GM18511 (cell line): ENCODE results near the gene NUP98.

Source experiments
- ATAC-seq: cut with Tn5 transposase; IDR thresholded peaks from one replicate; pipeline ENCODE4 v1.9.1; 2021; ENCODE audit warnings: mild to moderate bottlenecking, moderate library complexity; ENCODE audit not compliant: unreplicated experiment

Gene NUP98

GRCh38 chr11:3797329-3798090, at the start of gene NUP98:
TSS of gene NUP98 (minus strand) at chr11:3797554. CDS start at chr11:3782117, 15,437 bp downstream.
- ATAC-seq: peak; percentile 96

DNA sequence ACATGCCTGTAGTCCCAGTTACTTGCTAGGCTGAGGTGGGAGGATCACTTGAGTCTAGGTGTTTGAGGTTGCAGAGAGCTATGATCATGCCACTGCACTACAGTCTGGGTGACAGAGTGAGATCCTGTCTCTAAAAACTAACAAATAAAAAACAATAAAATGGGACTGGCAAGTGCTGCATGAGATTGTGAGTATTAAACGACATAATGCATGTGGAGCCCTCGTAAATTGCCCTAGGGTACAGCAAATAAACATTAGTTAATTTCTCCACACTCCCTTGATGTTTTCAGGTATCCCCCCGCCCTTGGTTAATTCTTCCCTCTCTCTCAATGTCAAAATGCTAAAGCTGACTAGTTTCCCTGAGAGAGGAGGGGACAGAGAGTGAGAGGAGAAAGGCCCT, 48.3 kb upstream of the NUP98 start:
- ATAC-seq: no peak

DNA sequence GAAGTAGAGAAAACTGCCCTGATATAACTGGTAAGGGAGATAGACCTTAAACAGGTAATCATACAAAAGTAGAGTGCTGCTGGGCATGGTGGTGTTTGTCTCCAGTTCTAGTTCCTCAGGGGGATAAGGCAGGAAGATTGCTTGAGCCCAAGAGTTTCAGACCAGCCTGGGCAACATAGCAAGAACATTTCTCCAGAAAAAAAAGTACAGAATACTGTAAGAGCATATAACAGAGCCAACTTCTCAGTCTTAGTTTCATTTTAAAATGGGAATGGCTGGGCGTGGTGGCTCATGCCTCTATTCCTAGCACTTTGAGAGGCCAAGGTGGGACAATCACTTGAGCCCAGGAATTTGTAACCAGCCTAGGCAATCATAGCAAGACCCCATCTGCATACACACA, 47.9 kb upstream of the NUP98 start:
- no peak for ATAC-seq

DNA sequence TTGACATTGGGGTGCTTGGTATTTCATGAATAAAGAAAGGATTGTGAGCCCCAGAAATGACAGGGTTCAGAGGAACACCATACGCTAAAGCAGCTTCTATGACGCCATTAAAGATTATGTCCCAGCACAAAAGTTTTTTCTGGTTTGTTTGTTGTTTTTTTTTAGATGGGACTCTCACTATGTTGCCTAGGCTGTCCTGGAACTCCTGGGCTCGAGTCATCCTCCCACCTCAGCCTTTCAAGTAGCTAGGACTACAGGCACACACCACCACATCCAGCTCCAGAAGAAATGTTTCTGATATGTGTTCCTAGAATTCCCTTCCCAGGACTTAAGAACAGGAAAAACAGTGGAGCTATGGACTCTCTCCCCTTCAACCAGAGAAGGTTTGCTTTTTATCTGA, 46.0 kb upstream of the NUP98 start:
- ATAC-seq: no peak

- peak; percentile 57 for ATAC-seq
Measured at GRCh38 chr11:3841426-3842350, 44.3 kb upstream of the NUP98 start.

- ATAC-seq: peak; percentile 52
Measured at GRCh38 chr11:3840870-3841425, 43.6 kb upstream of the NUP98 start, which contains the start of gene RHOG. TSS of gene RHOG (minus strand) at chr11:3840959. CDS start at chr11:3828138, 12,821 bp downstream.

DNA sequence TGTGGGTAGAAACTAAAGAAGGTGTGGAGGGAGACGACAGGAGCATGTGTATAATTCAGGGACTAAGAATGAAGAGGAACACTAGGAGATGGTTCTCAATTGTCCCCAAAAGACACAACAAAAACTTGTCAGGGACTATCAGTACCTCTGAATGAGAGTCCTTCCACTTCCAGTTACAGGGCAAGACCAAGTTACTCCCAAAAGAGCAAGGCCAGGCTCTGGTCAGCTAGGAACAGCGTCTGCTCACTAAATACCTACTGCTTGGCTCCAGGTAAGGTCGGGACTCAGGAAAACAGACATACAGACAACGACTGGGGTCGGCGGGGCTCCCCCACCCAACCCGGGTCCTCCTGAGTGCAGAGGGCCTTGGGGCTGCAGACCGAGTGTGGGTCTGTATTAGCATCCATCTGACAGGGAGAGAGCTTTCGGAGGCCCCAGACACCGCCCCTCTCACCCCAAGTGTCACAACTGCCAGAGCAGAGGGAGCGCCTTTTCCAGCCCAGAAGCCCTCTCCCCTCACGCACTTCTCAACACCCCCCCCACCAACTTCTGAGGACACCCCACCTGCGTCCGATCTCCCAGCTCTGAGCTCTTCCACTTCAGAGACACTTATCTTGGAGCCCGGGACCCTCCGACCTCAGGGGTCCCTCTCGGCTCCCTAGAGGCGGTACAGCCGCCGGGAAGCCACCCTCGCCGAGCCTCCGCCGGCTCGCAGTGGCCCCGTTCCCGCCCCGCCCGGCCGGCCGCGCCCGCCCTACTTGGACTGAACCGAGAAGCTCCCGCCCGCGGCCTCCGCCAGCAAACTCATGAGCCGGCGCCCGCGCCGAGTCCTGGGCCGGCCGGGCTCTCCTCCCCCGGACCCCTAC, 42.9 kb upstream of the NUP98 start:
- no peak for ATAC-seq

- ATAC-seq: no peak
Measured at GRCh38 chr11:3838504-3838903, 41.1 kb upstream of the NUP98 start.

DNA sequence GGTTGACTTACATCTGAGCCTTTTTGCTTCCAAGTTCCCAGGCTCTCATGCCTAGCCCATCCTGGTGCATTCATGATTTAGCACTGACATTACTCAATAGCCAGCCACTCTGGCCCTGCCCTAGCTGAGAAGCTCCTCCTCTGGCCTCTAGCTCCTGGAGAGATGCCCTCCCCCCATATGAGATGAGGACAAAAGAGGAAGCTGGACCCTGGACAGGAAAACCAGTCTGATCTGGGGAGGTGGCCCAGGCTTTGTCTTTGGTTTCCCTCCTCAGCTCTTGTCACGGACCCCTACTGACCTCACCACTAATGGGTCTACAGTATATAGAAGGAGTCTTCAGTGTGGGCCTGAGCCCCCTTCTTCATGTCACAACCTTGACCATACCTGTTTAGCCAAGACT, 40.4 kb upstream of the NUP98 start:
- ATAC-seq: no peak

- ATAC-seq: no peak
Measured at GRCh38 chr11:3836903-3837302, 39.5 kb upstream of the NUP98 start.

- no peak for ATAC-seq
Measured at GRCh38 chr11:3835751-3836150, 38.4 kb upstream of the NUP98 start.

DNA sequence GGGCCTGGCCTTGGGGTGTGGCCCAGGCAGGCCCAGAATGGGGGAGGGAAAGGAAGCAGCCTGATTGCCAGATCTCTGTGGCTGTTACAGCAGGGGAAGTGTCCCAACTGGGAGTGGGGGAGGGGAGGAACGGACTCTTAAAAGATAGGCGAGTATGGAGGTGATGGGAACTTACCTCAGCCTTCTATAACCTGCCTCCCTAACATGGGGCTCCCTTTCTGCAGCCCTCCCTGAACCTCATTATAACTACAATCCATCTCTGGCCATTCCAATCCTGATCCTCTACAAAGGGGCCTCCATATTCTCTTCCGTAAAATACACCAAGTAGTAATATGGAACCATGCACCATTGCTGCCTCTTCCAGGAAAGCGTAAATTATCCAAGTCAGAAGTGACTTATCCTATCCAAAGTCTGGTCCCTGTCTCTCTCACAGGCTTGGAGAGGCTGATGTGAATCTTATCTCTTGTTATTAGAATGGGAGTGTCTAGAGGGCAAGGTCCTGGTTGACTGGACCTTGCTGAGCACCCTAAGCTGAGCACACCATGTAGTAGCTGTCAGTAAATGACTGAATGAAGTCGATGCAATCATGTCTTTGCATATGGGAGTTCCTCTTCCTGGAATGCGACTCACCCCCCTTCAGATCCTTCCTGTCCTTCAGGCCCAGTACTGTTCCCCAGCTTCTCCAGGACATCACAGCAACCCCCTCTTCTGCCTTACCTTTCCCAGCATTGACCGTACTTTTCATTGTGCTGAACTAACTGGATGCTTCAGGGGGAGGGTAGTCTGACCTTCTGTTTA, 37.5 kb upstream of the NUP98 start:
- ATAC-seq: no peak

- no peak for ATAC-seq
Measured at GRCh38 chr11:3834349-3834663, 37.0 kb upstream of the NUP98 start.

DNA sequence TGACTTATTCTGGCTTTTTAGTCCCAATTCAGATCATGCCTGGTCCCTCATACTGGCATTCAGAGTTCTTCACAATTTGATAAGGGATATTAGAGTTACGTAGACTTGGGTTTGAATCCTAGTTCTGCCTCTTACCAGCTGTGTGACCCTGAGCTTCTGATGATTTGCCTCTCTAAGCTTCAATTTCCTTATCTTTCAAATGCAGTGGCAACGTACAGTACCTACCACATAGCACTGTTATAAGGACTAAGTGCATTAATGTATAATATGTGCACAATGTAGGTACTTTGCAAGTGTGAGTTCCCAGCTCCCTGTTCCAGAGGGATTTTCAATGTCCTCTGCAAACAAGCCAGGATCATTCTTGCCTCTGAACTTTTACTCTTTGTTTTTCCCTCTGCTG, 36.1 kb upstream of the NUP98 start:
- ATAC-seq: no peak

DNA sequence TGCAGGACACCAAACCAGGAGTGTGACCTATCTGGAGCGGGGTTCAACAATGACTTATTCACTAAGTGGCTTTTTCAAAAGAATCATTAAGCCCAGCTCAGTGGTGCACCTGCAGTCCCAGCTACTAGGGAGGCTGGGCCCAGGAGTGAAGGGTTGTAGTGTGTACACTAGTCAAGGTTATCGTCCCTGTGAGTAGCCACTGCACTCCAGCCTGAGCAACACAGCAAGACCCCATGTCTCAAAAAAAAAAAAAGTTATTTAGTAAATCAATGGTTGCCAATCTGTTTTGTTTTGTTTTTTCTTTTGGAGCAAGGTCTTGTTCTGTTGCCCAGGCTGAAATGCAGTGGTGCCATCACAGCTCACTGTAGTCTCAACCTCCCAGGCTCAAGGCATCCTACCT, 35.5 kb upstream of the NUP98 start:
- ATAC-seq: no peak

GRCh38 chr11:3831378-3832239, 34.3 kb upstream of the NUP98 start:
- no peak for ATAC-seq

DNA sequence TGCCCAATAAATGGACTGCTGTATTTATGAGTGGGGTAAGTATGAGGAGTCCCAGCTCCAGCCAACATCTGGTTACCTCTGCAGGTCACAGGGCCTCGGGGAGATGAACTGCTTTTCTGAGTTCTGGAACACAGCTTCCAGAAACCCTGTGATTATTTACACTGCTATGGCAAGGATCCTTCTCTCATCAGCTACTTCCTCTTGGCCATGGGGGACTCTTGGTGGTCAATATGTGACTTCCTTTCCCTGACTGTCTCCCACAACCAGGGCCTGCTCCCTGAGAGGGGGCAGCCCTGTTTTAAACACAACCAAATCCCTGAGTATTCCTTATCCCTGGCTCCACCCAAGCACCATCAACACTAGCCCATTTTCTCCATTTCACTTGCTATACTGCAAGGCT, 33.4 kb upstream of the NUP98 start:
- ATAC-seq: no peak

DNA sequence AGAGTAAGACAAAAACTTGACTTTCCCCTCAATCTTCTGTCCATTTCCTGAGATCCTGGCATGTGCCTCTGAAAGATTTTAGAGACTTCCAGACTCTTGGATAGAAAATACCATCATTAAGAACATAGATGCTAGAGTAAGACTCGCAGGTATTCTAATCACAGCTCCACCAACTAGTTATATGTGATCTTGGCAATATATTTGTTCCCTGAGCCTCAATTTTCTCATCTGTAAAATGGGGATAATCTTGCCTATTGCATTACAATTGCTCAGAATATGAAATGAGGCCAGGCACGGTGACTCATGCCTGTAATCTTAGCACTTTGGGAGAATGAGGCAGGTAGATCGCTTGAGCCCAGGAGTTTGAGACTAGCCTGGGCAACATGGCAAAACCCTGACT, 32.7 kb upstream of the NUP98 start:
- no peak for ATAC-seq
